Psoas muscle (tissue), 8 donors: ENCODE results near the gene MYDGF. TPM values are rescaled to one million over a fixed set of nuclear protein-coding genes. Genes with fewer than 3 reads are reported as not detected.

Source experiments
- ATAC-seq, 4 donors: fragments of 200-7000 bp; cut with Tn5 transposase; one replicate each; pipeline ENCODE4 v1.9.1; 2020; ENCODE audit warnings: moderate library complexity in 3 of 4, mild to moderate bottlenecking in 2 of 4
- DNase-seq, 2 donors: peaks; one replicate each; pipeline ENCODE4 v3.0.0-alpha.2; 2020
- H3K27ac ChIP-seq: fragments of 200-600 bp; one replicate; pipeline ENCODE4 v1.8.0; 2022
- H3K27me3 ChIP-seq, 3 donors: fragments of 200-600 bp in 1 of 3; one replicate each; pipeline versions ENCODE4 v1.6.1 to v1.8.0; 2013 to 2022; ENCODE audit warnings: low read length in 2 of 3, mild to moderate bottlenecking in 2 of 3, moderate library complexity in 1 of 3; ENCODE audit not compliant: insufficient read depth in 3 of 3
- H3K36me3 ChIP-seq, 2 donors: fragments of 200-600 bp in 1 of 2; one replicate each; pipeline versions ENCODE4 v1.6.1 to v1.8.0; 2013 to 2022; ENCODE audit warnings: low read depth in 1 of 2, mild to moderate bottlenecking in 1 of 2, moderate library complexity in 1 of 2; ENCODE audit not compliant: insufficient read depth in 1 of 2
- H3K4me1 ChIP-seq: fragments of 200-600 bp; one replicate; pipeline ENCODE4 v1.8.0; 2022
- H3K4me3 ChIP-seq: fragments of 200-600 bp; one replicate; pipeline ENCODE4 v1.8.0; 2022; ENCODE audit warnings: mild to moderate bottlenecking
- H3K9me3 ChIP-seq: fragments of 200-600 bp; one replicate; pipeline ENCODE4 v1.8.0; 2022
- WGBS, 3 donors: extraction: QIAGEN DNeasy Blood & Tissue Kit; methylation state at CpG; one replicate each; pipeline versions ENCODE4 v1.1.6 to v1.1.7; 2013; 5-methylcytosine and 5-hydroxymethylcytosine counted together
- intact Hi-C, 2 donors: fragments of 100-400 bp; cut with DNase I; formaldehyde crosslinking; loops; one replicate each; pipeline versions ENCODE4 v1.11.0 to v1.14.2; 2022
- polyA plus RNA-seq, 3 donors: library from polyadenylated mRNA; stranded (reverse); fragments of 200-250 nt; gene quantifications; one replicate each; pipeline ENCODE4 v1.2.3, GENCODE V29; 2013
- total RNA-seq, 4 donors: library from RNA; stranded (reverse); fragmentation: NEBNext Ultra II Directional in 2 of 4; extraction: Animal tissue kit (Norgen Biotek cat#: 25700) in 2 of 4; gene quantifications; one replicate each; pipeline versions ENCODE4 v1.2.1 to v1.2.4, GENCODE V29; 2021 to 2023
- TF ChIP-seq, protein P1 (sequence below): fragments of 200-600 bp; IDR thresholded peaks from one replicate; pipeline ENCODE4 v1.8.0; 2022; ENCODE audit warnings: antibody characterized with exemption
- donor health status: healthy with polysubstance abuse.
- donor health status: DM: no; HTN: no; CAD: no; lungs with moderate emphysema.
- donor health status: Bipolar disorder and iron deficiency.
- donor health status: healthy.
- donor health status: DM: yes; HTN: yes; CAD: no.
- donor health status: DM: no; HTN: no; CAD: no.
- donor health status: DM: no; HTN: no; CAD: no.
- donor health status: DM: yes; HTN: yes; CAD: no.

Gene MYDGF
- total and polyA plus RNA-seq, 7 donors = 11.4 to 164 (median 23.9) TPM

DNA sequence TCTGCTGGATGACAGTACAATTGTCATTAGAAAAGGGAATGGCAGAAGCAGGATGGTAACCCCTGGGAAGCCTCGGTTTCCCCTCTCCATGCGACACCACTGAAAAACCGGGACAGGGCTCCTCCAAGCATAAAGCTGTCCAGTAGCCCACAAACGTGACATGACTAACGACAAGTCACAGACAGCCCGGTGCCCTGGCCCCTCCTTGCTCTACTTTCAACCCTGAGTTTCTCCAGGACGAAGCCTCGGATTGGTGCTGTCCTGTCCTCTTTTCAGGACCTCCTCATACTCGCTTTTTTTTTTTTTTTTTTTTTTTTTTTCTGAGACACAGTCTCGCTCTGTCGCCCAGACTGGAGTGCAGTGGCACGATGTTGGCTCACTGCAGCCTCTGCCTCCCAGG is 37.2 kb upstream of the MYDGF start:
- no peaks in the 10 kb centered on the region for H3K9me3 ChIP-seq
- peak overlapping the region; percentile 11 for H3K4me3 ChIP-seq
- peak overlapping the region; percentile 99 for H3K27ac ChIP-seq
- 44 to 59% (median 58%) methylated on average over 11 to 12 of the region's 12 CpGs for WGBS, 3 donors
- TF ChIP-seq, protein P1, sequence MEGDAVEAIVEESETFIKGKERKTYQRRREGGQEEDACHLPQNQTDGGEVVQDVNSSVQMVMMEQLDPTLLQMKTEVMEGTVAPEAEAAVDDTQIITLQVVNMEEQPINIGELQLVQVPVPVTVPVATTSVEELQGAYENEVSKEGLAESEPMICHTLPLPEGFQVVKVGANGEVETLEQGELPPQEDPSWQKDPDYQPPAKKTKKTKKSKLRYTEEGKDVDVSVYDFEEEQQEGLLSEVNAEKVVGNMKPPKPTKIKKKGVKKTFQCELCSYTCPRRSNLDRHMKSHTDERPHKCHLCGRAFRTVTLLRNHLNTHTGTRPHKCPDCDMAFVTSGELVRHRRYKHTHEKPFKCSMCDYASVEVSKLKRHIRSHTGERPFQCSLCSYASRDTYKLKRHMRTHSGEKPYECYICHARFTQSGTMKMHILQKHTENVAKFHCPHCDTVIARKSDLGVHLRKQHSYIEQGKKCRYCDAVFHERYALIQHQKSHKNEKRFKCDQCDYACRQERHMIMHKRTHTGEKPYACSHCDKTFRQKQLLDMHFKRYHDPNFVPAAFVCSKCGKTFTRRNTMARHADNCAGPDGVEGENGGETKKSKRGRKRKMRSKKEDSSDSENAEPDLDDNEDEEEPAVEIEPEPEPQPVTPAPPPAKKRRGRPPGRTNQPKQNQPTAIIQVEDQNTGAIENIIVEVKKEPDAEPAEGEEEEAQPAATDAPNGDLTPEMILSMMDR = no peak
- H3K4me1 ChIP-seq = peaks cover 81% of the 10 kb centered on the region
- ATAC-seq = peak; percentile 48 to 68 (median 64)
- no peaks in the 10 kb centered on the region for H3K27me3 ChIP-seq
- peaks cover 6 to 39% of the 10 kb centered on the region in 2 donors for H3K36me3 ChIP-seq
- intact Hi-C loops = no loop called here
- no peak for DNase-seq

DNA sequence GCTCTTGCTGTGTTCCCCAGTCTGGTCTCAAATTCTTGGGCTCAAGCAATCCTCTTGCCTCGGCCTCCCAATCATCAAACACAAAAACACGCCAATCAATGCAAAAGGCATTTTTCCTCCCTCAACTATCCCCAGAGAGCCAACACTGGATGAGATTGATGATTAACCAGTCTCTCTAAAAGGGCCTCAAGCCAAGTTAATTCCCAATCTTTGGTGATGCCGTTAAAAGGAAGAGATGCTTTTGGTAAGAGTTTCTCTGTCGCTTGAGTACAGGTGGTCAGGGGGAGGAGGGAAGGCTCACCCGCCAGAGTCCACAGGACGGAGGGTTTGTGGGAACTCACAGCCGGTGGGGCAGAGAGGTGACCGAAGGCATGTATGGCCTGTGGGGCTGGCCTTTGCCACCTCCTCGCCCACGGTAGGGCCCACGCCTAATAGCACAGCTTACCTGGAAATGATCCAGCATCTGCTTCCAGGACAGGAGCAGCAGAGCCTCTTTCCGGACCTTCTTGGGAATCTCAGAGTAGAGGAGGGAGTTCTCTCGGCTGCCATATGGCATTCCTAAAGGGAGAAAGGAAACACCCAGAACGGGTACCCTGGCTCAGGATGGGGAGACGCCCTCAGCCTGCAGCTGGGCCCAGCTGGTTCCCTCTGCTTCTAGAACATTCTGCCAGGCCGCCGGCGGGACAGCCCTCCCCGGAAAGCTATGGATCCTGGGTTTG is 35.4 kb upstream of the MYDGF start:
- Histone ChIP-seq H3K27me3 (no peaks in the 10 kb centered on the region), H3K4me1 (peaks cover 63% of the 10 kb centered on the region), H3K27ac (peak overlapping the region; percentile 77), H3K9me3 (no peaks in the 10 kb centered on the region), H3K36me3 (peaks cover 10 to 49% of the 10 kb centered on the region in 2 donors), H3K4me3 (no peak overlapping the region)
- ATAC-seq (no peak), DNase-seq (no peak)
- intact Hi-C loops = no loop called here
- TF ChIP-seq, protein P1 = no peak
- 59 to 77% (median 66%) methylated on average over 19 of the region's 19 CpGs for WGBS, 3 donors

DNA sequence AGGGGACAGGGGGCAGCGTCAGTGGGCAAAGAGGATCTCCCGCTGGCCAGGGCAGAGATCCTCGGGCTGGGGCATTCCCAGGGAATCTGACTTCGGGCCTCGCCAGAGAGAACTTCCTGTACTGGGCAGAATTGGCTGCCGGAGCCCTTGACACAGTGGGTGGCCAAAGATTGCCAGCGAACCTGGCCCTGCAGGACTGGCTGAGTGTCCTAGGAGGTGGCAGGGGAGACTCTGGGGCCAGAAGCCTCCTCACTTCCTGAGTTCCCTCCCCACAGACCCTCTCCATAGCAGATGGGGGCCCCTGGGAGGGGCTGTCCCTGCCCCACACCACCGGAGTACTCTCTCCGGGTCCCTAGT is 34.2 kb upstream of the MYDGF start:
- TF ChIP-seq, protein P1 = no peak
- H3K36me3 ChIP-seq = peaks cover 13 to 58% of the 10 kb centered on the region in 2 donors
- no peak overlapping the region for H3K4me3 ChIP-seq
- peak in 1 of 2 donors; percentile 87 for DNase-seq
- H3K27me3 ChIP-seq = no peaks in the 10 kb centered on the region
- H3K27ac ChIP-seq = peak overlapping the region; percentile 77
- intact Hi-C loops = no loop called here
- 28 to 67% (median 39%) methylated on average over 9 of the region's 9 CpGs for WGBS, 3 donors
- no peaks in the 10 kb centered on the region for H3K9me3 ChIP-seq
- peaks cover 51% of the 10 kb centered on the region for H3K4me1 ChIP-seq
- peak; percentile 43 to 71 (median 60) for ATAC-seq

DNA sequence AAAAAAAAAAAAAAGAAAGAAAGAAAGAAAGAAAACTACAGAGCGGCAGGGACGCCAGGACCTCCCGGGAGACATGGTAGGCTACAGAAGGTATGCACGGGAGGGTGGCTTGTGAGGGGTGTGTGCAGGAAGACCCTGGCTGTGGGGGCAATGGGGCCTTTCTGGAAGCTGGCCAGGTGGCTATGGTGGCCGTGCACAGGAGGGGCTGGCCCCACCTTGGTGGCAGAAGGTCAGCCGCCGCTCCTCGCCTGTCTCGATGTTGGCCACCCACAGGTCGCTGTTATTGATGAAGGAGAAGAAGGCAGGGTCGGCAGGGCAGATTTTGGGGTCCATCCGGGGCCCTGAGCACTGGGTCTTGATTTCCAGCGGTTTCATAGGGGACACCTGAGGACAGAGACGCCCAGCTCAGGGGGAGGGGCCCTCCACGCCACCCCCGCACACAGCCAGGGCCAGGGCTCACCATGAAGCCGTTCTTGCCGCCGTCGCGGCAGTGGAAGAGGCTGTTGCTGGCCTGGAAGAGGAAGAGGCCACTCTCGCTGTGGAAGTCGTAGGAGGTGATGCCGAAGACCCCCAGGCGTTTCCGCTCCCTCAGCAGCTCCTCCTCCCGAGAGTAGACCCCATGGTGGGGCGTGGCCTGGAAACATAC is 33.7 kb upstream of the MYDGF start:
- Histone ChIP-seq H3K4me1 (peaks cover 46% of the 10 kb centered on the region), H3K27ac (peak overlapping the region; percentile 77), H3K36me3 (peaks cover 13 to 61% of the 10 kb centered on the region in 2 donors), H3K27me3 (no peaks in the 10 kb centered on the region), H3K4me3 (no peak overlapping the region), H3K9me3 (no peaks in the 10 kb centered on the region)
- ATAC-seq = peak in 1 of 4 donors; percentile 2
- peak in 1 of 2 donors; percentile 59 for DNase-seq
- TF ChIP-seq, protein P1 = no peak
- WGBS, 3 donors = 82 to 85% (median 85%) methylated on average over 28 of the region's 28 CpGs
- intact Hi-C loops = no loop called here
